Psoas muscle (tissue), 8 donors: ENCODE measurements around the gene POC1B. TPM values are rescaled to one million over a fixed set of nuclear protein-coding genes. Genes with fewer than 3 reads are reported as not detected.
A peak's percentile ranks its signal among the peaks of the same experiment; 100 is the strongest.

Source experiments
- ATAC-seq, 4 donors: fragments of 200-7000 bp; cut with Tn5 transposase; one replicate each; pipeline ENCODE4 v1.9.1; 2020; ENCODE audit warnings: moderate library complexity in 3 of 4, mild to moderate bottlenecking in 2 of 4
- DNase-seq, 2 donors: peaks; one replicate each; pipeline ENCODE4 v3.0.0-alpha.2; 2020
- H3K27ac ChIP-seq: fragments of 200-600 bp; one replicate; pipeline ENCODE4 v1.8.0; 2022
- H3K27me3 ChIP-seq, 3 donors: fragments of 200-600 bp in 1 of 3; one replicate each; pipeline versions ENCODE4 v1.6.1 to v1.8.0; 2013 to 2022; ENCODE audit warnings: low read length in 2 of 3, mild to moderate bottlenecking in 2 of 3, moderate library complexity in 1 of 3; ENCODE audit not compliant: insufficient read depth in 3 of 3
- H3K36me3 ChIP-seq, 2 donors: fragments of 200-600 bp in 1 of 2; one replicate each; pipeline versions ENCODE4 v1.6.1 to v1.8.0; 2013 to 2022; ENCODE audit warnings: low read depth in 1 of 2, mild to moderate bottlenecking in 1 of 2, moderate library complexity in 1 of 2; ENCODE audit not compliant: insufficient read depth in 1 of 2
- H3K4me1 ChIP-seq: fragments of 200-600 bp; one replicate; pipeline ENCODE4 v1.8.0; 2022
- H3K4me3 ChIP-seq: fragments of 200-600 bp; one replicate; pipeline ENCODE4 v1.8.0; 2022; ENCODE audit warnings: mild to moderate bottlenecking
- H3K9me3 ChIP-seq: fragments of 200-600 bp; one replicate; pipeline ENCODE4 v1.8.0; 2022
- CTCF ChIP-seq: fragments of 200-600 bp; IDR thresholded peaks from one replicate; pipeline ENCODE4 v1.8.0; 2022; ENCODE audit warnings: antibody characterized with exemption
- WGBS, 3 donors: extraction: QIAGEN DNeasy Blood & Tissue Kit; methylation state at CpG; one replicate each; pipeline versions ENCODE4 v1.1.6 to v1.1.7; 2013; 5-methylcytosine and 5-hydroxymethylcytosine counted together
- intact Hi-C, 2 donors: fragments of 100-400 bp; cut with DNase I; formaldehyde crosslinking; loops; one replicate each; pipeline versions ENCODE4 v1.11.0 to v1.14.2; 2022
- long read RNA-seq, 2 donors: library from polyadenylated mRNA; unstranded; transcript quantifications; one replicate each; pipeline ENCODE4 v2.0.0, GENCODE V29; 2021
- polyA plus RNA-seq, 3 donors: library from polyadenylated mRNA; stranded (reverse); fragments of 200-250 nt; gene quantifications; one replicate each; pipeline ENCODE4 v1.2.3, GENCODE V29; 2013
- total RNA-seq, 4 donors: library from RNA; stranded (reverse); fragmentation: NEBNext Ultra II Directional in 2 of 4; extraction: Animal tissue kit (Norgen Biotek cat#: 25700) in 2 of 4; gene quantifications; one replicate each; pipeline versions ENCODE4 v1.2.1 to v1.2.4, GENCODE V29; 2021 to 2023
- donor health status: healthy with polysubstance abuse.
- donor health status: DM: no; HTN: no; CAD: no; lungs with moderate emphysema.
- donor health status: Bipolar disorder and iron deficiency.
- donor health status: healthy.
- donor health status: DM: yes; HTN: yes; CAD: no.
- donor health status: DM: no; HTN: no; CAD: no.
- donor health status: DM: no; HTN: no; CAD: no.
- donor health status: DM: yes; HTN: yes; CAD: no.

POC1B gene
- total RNA-seq = 1 to 10 TPM; 4.9 to 8.1 (median 5.7) TPM
- 1 to 10 TPM; 2.9 to 7.3 (median 3.1) TPM for polyA plus RNA-seq
- long read RNA-seq, donor 1, partial matches to known transcripts = 0 of 3 reads
- long read RNA-seq, donor 1, other reads (novel, unspliced or antisense) = 2 of 3 reads
- long read RNA-seq, donor 2, partial matches to known transcripts = 1 of 9 reads
- long read RNA-seq, donor 2, other reads (novel, unspliced or antisense) = 3 of 9 reads

GRCh38 chr12:89525824-89526770, at the start of gene POC1B:
Gene POC1B, minus strand, starts transcription at chr12:89526047. Its CDS starts 152 bp downstream, at chr12:89525895.
- Histone ChIP-seq H3K4me3 (peak within 1 kb of the TSS; percentile 88), H3K27ac (peak within 1 kb of the TSS; percentile 89), H3K9me3 (no peaks in the 10 kb centered on the region), H3K27me3 (no peaks in the 10 kb centered on the region), H3K36me3 (no peaks in the 10 kb centered on the region), H3K4me1 (peaks cover 18% of the 10 kb centered on the region)
- DNase-seq (peak; percentile 81 to 86), ATAC-seq (peak; percentile 81 to 88 (median 88))
- 1 to 2% (median 2%) methylated on average over 32 to 39 of the region's 39 CpGs for WGBS, 3 donors
- intact Hi-C loops = loop anchor here (2.0 to 10.0 kb wide), 6 partner anchors 55 to 1381 kb away; partner anchors contain the start of genes CEP290 (in 1 of the 2), DUSP6 (in 1 of the 2) and TMTC3 (in 1 of the 2)
- TF ChIP-seq CTCF = no peak

GRCh38 chr12:89575374-89575773, 49.5 kb upstream of the POC1B start:
- Histone ChIP-seq H3K27me3 (no peaks in the 10 kb centered on the region), H3K36me3 (no peaks in the 10 kb centered on the region), H3K9me3 (no peaks in the 10 kb centered on the region), H3K4me1 (no peaks in the 10 kb centered on the region), H3K27ac (no peak overlapping the region), H3K4me3 (no peak overlapping the region)
- intact Hi-C loops = no loop called here
- ATAC-seq = no peak
- no peak for TF ChIP-seq CTCF
- DNase-seq = no peak
- WGBS, 3 donors = 80 to 92% (median 81%) methylated on average over 1 of the region's 1 CpG

GRCh38 chr12:89574736-89575208, 48.9 kb upstream of the POC1B start:
- H3K27me3 ChIP-seq = no peaks in the 10 kb centered on the region
- ATAC-seq (no peak), DNase-seq (no peak)
- H3K9me3 ChIP-seq = no peaks in the 10 kb centered on the region
- 28 to 34% (median 33%) methylated on average over 2 of the region's 2 CpGs for WGBS, 3 donors
- no peaks in the 10 kb centered on the region for H3K36me3 ChIP-seq
- intact Hi-C loops = no loop called here
- no peak overlapping the region for H3K4me3 ChIP-seq
- H3K4me1 ChIP-seq = no peaks in the 10 kb centered on the region
- no peak for TF ChIP-seq CTCF
- H3K27ac ChIP-seq = no peak overlapping the region

GRCh38 chr12:89573051-89573810, 47.4 kb upstream of the POC1B start:
- Histone ChIP-seq H3K4me3 (no peak overlapping the region), H3K36me3 (no peaks in the 10 kb centered on the region), H3K9me3 (no peaks in the 10 kb centered on the region), H3K27me3 (no peaks in the 10 kb centered on the region), H3K4me1 (no peaks in the 10 kb centered on the region), H3K27ac (no peak overlapping the region)
- ATAC-seq = no peak
- no peak for TF ChIP-seq CTCF
- no peak for DNase-seq
- 89 to 92% (median 90%) methylated on average over 5 of the region's 5 CpGs for WGBS, 3 donors
- intact Hi-C loops = no loop called here
